NCI-H2227 (cell line): ENCODE measurements around the gene ARHGDIA.
"Not testable (repeated sequence)": the region's sequence is repeated elsewhere in the genome, so short reads cannot be mapped to it uniquely, and the experiment has no call there.

Experiments used
- DNase-seq: peaks from one replicate; lab custom pipeline; 2025; ENCODE audit not compliant: unreplicated experiment; lab: John Stamatoyannopoulos, UW

Gene ARHGDIA

GRCh38 chr17:81870981-81871386, at the start of gene ARHGDIA:
ARHGDIA (minus strand) TSS chr17:81871337; CDS start chr17:81869930, 1,407 bp downstream.
- no peak for DNase-seq

DNA sequence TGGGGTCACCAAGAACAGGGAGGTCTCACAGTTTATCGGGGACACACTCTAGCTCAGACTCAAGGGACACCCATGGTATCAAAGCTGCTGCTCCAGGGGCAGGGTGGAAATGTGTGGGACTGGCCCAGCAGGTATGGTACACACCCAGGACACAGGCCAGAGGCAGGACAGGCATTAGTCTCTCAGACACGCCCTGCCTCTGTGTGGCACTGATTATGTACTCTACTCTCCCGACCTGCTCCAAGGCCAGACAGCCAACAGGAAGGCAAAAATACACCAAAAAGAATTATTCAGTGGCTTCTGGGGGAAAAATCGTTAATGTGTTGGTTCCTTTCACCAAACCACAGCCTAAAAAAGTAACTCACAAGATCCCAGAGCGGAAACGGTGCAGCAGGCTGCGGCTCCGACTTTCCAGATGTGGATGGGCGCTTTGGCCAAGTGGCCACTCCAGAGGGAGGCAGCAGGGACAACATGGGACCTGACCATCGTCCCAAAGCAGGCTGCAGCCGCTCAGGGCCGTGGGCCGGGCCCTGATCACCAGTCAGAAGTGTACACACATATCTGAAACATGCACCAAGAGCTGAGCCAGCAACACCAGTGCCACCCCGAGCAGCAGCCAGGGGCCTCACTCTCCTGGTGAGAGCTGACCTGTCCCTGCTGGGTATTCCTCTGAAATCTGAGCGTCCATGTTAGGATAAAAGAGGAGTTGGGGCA, 47.9 kb upstream of the ARHGDIA start:
- no peak for DNase-seq

DNA sequence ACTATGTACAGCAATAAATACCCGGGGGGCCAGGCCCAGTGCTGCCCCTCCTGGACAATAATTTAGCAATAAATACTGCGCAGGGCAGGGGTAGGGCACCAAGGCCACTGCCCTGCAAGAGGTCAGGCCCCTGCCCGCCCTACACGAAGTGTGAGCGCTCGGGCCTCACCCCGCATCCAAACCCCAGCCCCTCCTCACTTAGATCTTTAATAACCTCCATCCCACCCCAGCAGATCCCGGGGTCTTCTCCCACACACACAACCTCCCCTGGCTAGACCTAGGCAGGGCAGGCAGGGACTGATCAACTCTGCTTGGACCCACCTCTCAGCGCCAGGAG, 47.2 kb upstream of the ARHGDIA start:
- not testable (repeated sequence) for DNase-seq

DNA sequence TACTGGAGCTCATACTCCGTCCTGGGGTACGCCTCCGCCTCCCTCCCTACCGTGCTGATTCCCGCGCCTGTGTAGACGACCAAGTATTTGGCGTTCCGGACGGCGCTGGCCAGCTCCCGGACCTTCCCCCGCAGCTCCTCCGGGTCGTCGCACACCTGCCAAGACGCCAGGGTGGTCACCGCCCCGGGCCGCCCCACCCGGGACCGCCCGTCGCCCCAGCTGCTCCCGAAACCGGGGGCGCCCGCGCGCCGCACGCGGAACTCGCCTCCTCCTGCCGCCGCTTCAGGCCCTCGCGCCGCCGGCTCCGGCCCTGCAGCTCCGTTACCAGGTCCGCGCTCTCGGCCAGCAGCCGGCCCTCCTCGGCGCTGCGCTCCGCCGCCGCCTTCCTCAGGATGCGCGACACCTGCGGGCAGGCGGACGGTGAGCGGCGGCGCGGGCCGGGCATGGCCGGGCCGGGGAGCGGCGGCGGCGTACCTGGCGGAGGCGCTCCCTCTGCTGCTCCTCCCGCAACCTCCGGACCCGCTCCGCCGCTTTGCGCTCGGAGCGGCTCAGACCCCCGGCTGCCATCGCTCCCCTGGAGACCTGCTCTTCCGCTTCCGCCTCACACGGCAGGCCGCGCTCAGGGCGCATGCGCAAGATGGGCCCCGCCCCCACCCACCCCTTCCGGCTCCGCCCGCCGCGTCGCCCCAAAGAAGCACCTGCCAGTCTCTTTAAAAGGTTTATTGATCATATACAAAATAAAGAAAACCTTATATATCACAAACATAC, 46.6 kb upstream of the ARHGDIA start, which contains the start of gene SIRT7:
SIRT7 (minus strand) TSS at position 612 of the 768 bp plus-strand sequence; CDS start at position 567, 45 bp downstream.
- peak; percentile 91 for DNase-seq

DNA sequence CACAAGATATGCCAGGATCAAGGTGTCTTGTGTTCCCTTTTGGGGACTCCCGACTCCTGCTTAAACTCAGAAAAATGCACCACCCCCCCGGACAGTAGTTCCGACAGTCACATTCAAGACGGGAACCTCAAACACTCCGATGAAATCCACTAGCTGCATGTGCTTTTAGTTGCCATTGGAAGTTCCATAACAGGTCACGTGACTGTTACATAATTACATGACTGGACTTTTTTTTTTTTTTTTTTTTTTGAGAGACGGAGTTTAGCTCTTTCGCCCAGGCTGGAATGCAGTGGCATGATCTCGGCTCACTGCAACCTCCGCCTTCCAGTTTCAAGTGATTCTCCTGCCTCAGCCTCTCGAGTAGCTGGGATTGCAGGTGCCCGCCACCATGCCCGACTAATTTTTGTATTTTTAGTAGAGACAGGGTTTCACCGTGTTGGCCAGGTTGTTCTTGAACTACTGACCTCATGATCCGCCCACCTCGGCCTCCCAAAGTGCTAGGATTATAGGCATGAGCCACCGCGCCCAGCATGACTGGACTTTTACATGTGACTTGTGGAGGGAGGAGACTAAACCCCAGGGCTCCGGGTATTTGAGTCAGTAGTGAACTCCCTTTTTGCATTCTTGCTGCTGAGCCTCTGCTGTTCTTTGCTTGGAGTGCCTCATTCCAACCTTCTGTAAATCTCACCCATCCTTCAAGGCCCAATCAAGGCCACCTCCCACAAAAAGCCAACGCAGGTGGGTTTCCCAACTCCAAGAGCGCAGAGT, 45.3 kb upstream of the ARHGDIA start:
- DNase-seq: peak; percentile 31

- DNase-seq: no peak
Observed at GRCh38 chr17:81915331-81915730, 44.2 kb upstream of the ARHGDIA start.

DNA sequence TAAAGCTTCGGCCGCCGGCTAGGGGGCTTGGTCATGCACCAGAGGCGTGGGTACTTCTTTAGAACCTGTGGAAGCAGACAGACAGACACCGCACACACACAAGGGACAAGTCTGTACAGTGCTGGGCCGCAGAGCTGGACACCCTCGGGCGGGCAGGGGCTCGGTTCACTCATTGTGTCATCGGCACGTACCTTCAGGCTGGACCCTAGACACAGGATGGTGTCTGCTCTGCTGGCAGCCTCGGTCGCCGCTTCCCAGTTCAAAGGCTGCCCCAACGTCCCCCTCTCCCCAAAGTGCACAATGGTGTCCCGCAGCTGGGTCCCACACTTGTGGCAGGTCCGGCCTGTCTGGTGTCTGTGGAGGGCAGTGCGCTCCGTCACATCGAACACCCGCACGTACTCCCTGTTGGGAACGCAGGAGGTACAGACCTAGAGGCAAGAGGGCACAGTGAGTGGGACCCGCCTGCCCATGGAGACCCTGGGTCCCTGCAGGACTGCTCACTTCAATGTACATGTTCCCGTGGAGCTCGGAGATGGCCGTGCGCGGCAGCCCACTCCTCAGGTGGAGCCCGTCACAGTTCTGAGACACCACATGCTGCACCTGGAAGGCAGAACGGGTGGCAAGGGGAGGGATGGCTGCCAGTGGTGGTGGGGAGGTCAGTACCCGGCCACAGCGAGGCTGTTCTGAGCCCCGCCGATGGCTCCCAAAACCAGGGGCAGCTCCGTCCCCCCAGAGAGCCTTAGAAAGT, 43.1 kb upstream of the ARHGDIA start:
- DNase-seq: no peak

DNA sequence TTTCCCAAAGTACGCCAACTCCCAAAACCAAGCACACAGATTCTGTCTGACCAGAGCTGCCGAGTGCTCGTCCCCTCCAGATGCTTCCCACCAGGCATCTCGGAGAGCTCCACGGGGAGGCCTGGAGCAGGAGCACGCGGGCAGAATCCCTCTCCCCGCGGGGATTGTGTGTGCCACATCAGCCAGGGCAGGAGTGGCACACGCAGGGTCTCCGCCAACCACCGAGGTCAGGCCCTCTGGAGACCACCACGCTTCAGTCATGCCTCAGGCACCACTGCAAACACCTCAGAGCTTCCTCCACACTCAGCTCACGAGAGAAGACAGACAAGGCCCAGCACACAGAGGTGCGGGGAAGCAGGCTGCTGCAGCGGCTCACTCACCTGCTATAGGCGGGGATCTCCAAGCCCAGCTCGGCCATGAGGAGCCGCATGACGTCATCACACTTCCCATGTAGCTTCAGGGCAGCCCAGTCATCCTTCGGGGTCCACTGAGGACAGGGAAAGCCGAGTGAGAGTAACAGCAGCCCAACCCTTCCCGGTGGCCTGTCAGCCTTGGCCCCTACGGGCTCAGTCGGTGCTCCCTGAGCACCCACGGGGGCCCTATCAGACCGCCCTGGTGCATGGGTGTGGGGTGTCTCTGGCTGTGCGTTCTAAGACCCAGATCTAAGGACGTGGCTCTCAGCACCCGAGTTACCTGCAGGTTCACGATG, 42.4 kb upstream of the ARHGDIA start:
- no peak for DNase-seq

DNA sequence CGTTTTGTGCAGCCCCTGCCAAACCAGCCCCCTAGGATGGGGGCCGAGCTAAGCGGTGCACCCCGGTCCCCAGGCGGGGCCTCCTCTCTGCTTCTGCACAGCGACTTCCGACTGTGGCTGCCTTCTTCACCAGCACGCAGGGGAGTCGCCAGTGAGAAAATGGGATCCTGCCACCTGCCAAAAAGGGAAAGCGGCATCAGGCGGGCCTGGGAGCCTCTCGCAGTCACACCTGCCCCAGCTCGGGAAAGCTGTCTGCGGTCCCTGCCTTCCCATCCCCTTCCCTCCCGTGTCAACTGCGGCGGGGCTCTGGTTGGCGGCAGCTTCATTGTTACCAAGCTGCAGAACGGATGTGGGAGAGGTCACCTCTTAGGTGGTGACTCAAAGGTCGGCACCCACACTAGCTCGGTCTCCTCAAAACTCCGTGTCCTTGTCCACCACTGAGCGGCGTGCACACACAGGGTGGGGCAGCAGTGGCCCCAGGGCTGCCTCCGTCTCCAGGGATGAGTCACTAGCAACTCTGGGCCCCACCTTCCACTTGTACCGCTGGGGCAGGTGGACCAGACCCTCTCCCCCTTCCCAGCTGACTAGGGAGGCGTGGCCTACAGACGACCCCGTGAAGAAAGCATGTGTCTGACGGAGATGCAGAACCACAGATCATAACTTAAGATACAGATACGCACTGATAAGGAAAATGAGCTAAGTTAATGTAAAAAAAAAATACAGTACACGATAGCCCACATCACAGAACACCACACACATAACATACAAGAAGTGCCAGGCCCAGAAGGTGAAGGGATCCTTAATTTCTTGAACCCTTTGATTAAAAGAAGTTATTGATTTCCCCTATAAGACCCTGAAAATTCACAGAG, 41.5 kb upstream of the ARHGDIA start:
- no peak for DNase-seq

DNA sequence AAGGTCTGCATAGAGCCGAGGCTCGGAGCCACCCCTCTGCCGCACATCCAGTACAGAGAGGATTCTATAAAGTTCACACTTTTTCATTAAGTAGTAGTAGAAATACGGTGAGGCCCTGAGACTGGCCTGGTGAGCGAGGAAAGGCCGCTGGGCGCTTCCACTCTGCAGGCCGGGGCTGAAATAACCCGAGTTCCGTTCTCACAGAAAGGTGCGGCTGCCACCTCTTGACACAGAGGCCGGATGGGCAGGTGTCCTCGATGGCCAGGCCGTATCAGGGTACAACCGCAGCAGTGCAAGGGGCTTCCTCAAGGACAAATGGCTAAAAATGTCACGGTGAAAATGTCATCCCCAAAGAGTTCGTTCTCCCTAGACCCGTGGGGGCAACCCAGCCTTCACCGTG, 40.8 kb upstream of the ARHGDIA start:
- no peak for DNase-seq

- DNase-seq: peak; percentile 93
Observed at GRCh38 chr17:81911277-81911961, 40.3 kb upstream of the ARHGDIA start, which contains the start of gene PCYT2. PCYT2 (minus strand) TSS chr17:81911399; CDS start chr17:81911355, 44 bp downstream.

DNA sequence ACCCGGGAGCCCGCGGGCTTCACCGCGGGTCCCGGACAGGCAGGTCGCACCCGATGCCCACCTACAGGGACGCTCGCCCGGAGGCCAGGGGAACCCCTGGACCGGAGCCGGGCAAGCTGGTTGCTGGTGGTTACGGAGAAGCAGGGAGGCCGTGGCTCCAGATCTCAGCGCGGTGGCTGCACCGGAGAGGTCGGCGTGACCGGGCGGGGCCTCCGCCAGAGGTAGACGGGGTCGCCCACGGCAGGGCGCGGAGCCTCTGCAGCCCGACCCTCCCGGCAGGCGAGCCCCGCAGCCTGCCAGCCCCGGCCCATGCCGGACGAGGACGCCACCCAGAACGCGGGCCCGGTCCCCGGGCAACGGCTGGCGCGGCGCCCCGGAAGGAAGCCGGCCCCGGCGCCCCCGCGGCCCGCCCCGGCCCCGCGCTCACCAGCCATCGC, 39.7 kb upstream of the ARHGDIA start:
- DNase-seq: peak; percentile 40

GRCh38 chr17:81909966-81910839, 39.1 kb upstream of the ARHGDIA start:
- peak; percentile 16 for DNase-seq

GRCh38 chr17:81909231-81909630, 38.1 kb upstream of the ARHGDIA start:
- DNase-seq: no peak

DNA sequence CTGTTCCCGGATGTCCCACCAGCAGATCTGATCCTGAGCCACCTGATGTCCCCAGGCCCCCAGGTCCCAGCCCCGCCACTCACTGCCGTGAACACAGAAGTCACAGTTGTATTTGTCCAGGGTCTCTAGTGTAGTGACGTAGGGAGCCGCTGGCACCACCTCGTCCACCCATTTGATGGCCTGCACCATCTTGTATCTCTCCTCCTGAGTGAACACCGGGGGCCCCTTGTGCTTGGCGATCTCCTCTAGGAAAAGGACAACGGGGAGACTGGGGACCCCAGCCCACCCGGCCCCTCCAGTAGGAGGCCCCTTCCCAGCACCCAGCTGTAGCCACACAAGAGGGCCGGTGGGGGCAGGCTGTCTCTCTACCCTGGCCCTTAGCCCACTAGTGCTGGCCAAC, 37.7 kb upstream of the ARHGDIA start:
- DNase-seq: no peak

DNA sequence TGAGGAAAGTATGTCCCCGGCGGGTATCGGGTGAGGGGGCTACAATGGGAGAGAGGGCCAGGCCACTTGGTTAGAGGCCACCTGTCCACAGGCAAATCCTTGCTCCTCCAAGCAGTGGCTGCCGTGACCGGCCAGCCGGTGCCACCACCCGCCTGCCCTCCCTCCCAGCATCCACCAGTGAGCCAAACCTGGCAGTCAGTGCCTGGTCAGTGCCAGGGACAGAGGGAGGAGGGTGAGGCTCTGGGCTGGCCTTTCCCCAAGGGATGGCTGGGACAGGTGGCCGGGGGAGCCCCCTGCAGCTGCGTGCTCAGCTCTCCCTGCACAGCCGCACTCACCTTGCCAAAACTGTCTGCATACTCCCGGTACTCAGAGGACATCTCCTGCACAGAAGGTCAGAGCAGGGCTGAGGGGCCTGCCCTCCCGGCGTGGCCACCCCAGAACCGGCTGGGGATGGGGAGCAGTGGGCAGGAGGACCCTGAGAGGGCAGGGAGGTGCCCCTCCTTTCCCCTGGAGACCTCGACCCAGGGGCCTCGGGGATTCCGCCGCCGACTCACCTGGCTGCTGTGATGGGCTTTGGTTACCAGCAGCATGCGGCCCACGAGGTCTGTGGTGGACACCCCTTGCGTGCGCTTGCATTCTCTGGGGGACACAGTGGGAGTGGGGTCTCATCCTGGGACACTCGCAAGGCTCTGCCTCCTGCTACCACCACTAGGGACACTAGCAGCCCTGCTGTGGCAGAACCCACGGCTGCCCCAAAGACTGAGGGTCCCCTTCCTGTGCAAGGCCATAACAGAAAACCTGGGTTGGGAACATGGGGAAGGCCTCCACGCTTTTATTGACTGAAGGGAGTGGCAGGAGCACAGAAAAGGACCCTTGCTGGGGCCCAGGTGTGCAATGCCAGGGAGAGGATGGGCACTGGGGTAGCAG, 36.3 kb upstream of the ARHGDIA start:
- no peak for DNase-seq
